Tibial nerve (tissue), 4 donors: Measurements from ENCODE around the gene HSF2. TPM values are rescaled to one million over a fixed set of nuclear protein-coding genes. Genes with fewer than 3 reads are reported as not detected.

Source experiments
- DNase-seq, 2 donors: peaks; one replicate each; pipeline ENCODE4 v3.0.0-alpha.2; 2019; ENCODE audit warnings: low spot score in 2 of 2
- H3K27ac ChIP-seq, 4 donors: fragments of 200-600 bp; sonication (generic) in 3 of 4; one replicate each; pipeline ENCODE4 v1.5.1; 2017 to 2019; ENCODE audit warnings: mild to moderate bottlenecking in 1 of 4
- H3K27me3 ChIP-seq, 2 donors: fragments of 200-600 bp; sonication (generic) in 1 of 2; one replicate each; pipeline versions ENCODE4 v1.5.1 to v1.6.0; 2017 to 2019
- H3K36me3 ChIP-seq, 3 donors: fragments of 200-600 bp; sonication (generic); one replicate each; pipeline ENCODE4 v1.5.1; 2018 to 2019
- H3K4me1 ChIP-seq, 4 donors: fragments of 200-600 bp; sonication (generic) in 3 of 4; one replicate each; pipeline ENCODE4 v1.5.1; 2017 to 2019
- H3K4me3 ChIP-seq, 4 donors: fragments of 200-600 bp; sonication (generic) in 3 of 4; one replicate each; pipeline ENCODE4 v1.5.1; 2017 to 2019; ENCODE audit warnings: mild to moderate bottlenecking in 1 of 4, moderate library complexity in 1 of 4
- H3K9me3 ChIP-seq, 4 donors: fragments of 200-600 bp; sonication (generic) in 3 of 4; one replicate each; pipeline ENCODE4 v1.5.1; 2017 to 2019
- EP300 ChIP-seq, 2 donors: sonication (generic); formaldehyde crosslinking; IDR thresholded peaks; one replicate each; pipeline ENCODE4 v1.6.1; 2017; ENCODE audit warnings: antibody characterized with exemption in 2 of 2, mild to moderate bottlenecking in 1 of 2
- POLR2A ChIP-seq, 2 donors: fragments of 450-650 bp; IDR thresholded peaks; one replicate each; pipeline ENCODE4 v1.6.1; 2017; ENCODE audit warnings: antibody characterized with exemption in 2 of 2, mild to moderate bottlenecking in 2 of 2, moderate library complexity in 2 of 2
- WGBS, 2 donors: methylation state at CpG; one replicate each; pipeline ENCODE4 v1.1.5; 2018; 5-methylcytosine and 5-hydroxymethylcytosine counted together
- small RNA-seq: library from RNA; depleted of rRNA; stranded (forward); fragments of <200 nt; gene quantifications from one replicate; pipeline ENCODE3, GENCODE V24; 2016
- total RNA-seq, 4 donors: library from RNA; depleted of rRNA; stranded (reverse); fragments of >200 nt; gene quantifications; one replicate each; pipeline ENCODE4 v1.1.0, GENCODE V29; 2016
- TF ChIP-seq, protein P1 (sequence below), 5 experiments: fragments of 200-600 bp in 3 of 5; fragments of 450-650 bp in 2 of 5; sonication (generic) in 3 of 5; IDR thresholded peaks; one replicate each; pipeline ENCODE4 v1.5.1; 2016 to 2019; ENCODE audit warnings: antibody characterized with exemption in 5 of 5, mild to moderate bottlenecking in 3 of 5, moderate library complexity in 2 of 5

Gene HSF2
- total RNA-seq, 4 donors from 2014 or later = 20.7 to 40.6 (median 31.5) TPM

DNA sequence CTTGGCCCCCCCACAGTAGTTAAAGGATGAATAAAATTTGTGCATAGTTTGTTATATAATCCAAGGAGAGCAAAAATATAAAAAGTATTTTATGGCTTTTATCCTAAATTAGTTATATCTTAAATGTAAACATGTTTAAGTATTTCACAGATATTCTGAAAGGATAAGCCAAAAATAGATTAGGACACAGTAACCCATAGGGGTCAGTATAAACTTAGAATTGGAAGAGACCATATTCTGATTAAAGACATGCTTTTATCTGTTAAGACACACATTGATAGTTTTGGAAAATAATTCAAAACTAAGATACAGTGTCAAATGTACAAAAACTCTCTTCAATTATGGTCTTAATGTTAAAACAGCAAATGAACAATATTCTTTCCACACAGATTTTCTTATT is 76.7 kb downstream of the HSF2 start:
- H3K4me1 ChIP-seq = peaks cover 0 to 10% (median 0%) of the 10 kb centered on the region in 4 donors
- H3K9me3 ChIP-seq = no peaks in the 10 kb centered on the region
- no peak overlapping the region for H3K4me3 ChIP-seq
- no peaks in the 10 kb centered on the region for H3K27me3 ChIP-seq
- no peak overlapping the region for H3K27ac ChIP-seq
- TF ChIP-seq, protein P1, sequence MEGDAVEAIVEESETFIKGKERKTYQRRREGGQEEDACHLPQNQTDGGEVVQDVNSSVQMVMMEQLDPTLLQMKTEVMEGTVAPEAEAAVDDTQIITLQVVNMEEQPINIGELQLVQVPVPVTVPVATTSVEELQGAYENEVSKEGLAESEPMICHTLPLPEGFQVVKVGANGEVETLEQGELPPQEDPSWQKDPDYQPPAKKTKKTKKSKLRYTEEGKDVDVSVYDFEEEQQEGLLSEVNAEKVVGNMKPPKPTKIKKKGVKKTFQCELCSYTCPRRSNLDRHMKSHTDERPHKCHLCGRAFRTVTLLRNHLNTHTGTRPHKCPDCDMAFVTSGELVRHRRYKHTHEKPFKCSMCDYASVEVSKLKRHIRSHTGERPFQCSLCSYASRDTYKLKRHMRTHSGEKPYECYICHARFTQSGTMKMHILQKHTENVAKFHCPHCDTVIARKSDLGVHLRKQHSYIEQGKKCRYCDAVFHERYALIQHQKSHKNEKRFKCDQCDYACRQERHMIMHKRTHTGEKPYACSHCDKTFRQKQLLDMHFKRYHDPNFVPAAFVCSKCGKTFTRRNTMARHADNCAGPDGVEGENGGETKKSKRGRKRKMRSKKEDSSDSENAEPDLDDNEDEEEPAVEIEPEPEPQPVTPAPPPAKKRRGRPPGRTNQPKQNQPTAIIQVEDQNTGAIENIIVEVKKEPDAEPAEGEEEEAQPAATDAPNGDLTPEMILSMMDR (IDR thresholded peaks at IDR 0.05) = peak in 1 of 5 experiments; percentile 22
- TF ChIP-seq POLR2A (IDR thresholded peaks at IDR 0.05) (no peak), EP300 (IDR thresholded peaks at IDR 0.05) (no peak)
- no peak for DNase-seq
- no peaks in the 10 kb centered on the region for H3K36me3 ChIP-seq

DNA sequence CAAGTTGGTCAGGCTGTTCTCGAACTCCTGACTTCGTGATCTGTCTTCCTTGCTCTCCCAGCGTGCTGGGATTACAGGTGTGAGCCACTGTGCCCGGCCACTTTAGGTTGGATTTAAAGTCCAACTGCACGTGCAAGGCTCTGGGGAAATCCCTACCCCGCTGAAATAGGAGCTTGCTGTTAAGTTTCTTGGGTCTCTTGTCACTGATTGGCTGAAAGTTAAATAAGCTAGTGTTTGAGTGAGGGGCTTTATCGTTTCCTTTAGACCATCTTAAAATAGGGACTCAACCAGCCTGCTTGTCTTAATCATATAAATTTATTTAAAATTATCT is 83.3 kb downstream of the HSF2 start:
- no peaks in the 10 kb centered on the region for H3K9me3 ChIP-seq
- no peak for DNase-seq
- no peak overlapping the region for H3K4me3 ChIP-seq
- H3K27me3 ChIP-seq = no peaks in the 10 kb centered on the region
- 62 to 88% methylated on average over 7 of the region's 7 CpGs for WGBS, 2 donors
- no peak overlapping the region for H3K27ac ChIP-seq
- no peaks in the 10 kb centered on the region for H3K4me1 ChIP-seq
- no peak for TF ChIP-seq EP300 (IDR thresholded peaks at IDR 0.05)
- TF ChIP-seq, protein P1 (IDR thresholded peaks at IDR 0.05) = no peak
- no peaks in the 10 kb centered on the region for H3K36me3 ChIP-seq

Small RNAs within 50 kb of the gene (small RNA-seq; reads per million reads assigned to genes)
- gene Z99129.1 = not detected

Other genes starting within 250 kb of the HSF2 start
- gene SERINC1, start 72.2 kb downstream of the HSF2 start, total RNA-seq = 100 to 1,000 TPM; 167 to 275 (median 248) TPM
- gene PKIB, start 210.8 kb downstream of the HSF2 start, total RNA-seq = 1 to 10 TPM in 2 of 4 donors, under 1 TPM in 1, not detected in 1; 0.90 to 5.7 (median 2.0) TPM